Kidney (tissue), 22 donors: ENCODE measurements around the gene IL20. TPM values are rescaled to one million over a fixed set of nuclear protein-coding genes. Genes with fewer than 3 reads are reported as not detected.

Source experiments
- DNase-seq, 5 donors: peaks; one replicate each; pipeline ENCODE4 v3.0.0-alpha.2; 2013 to 2020
- FAIRE-seq: peaks from 2 replicates; lab custom pipeline; 2012; peaks lifted over from hg19 to GRCh38; lab: Jason Lieb, UNC
- H3K27ac ChIP-seq, 2 donors: one replicate each; pipeline ENCODE4 v1.7.0; 2013; ENCODE audit warnings: low read depth in 2 of 2, low read length in 2 of 2, inconsistent platforms in 1 of 2
- H3K27me3 ChIP-seq: one replicate; pipeline ENCODE4 v1.7.1; 2013; ENCODE audit warnings: low read length, inconsistent platforms; ENCODE audit not compliant: control insufficient read depth, insufficient read depth
- H3K36me3 ChIP-seq, 3 donors: one replicate each; pipeline versions ENCODE4 v1.7.0 to v1.7.1; 2013; ENCODE audit warnings: low read length in 3 of 3, control low read depth in 1 of 3, inconsistent platforms in 1 of 3; ENCODE audit not compliant: insufficient read depth in 3 of 3, control insufficient read depth in 2 of 3
- H3K4me1 ChIP-seq, 3 donors: one replicate each; pipeline versions ENCODE4 v1.7.0 to v1.7.1; 2013; ENCODE audit warnings: low read length in 3 of 3, inconsistent platforms in 1 of 3, low read depth in 1 of 3; ENCODE audit not compliant: control insufficient read depth in 2 of 3, insufficient read depth in 2 of 3
- H3K4me3 ChIP-seq, 3 donors: one replicate each; pipeline versions ENCODE4 v1.7.0 to v1.8.1; 2013; ENCODE audit warnings: low read length in 3 of 3, control low read depth in 1 of 3, inconsistent platforms in 1 of 3
- H3K9ac ChIP-seq, 3 donors: one replicate each; pipeline versions ENCODE4 v1.7.0 to v1.7.1; 2013; ENCODE audit warnings: low read length in 3 of 3, control low read depth in 1 of 3, inconsistent platforms in 1 of 3
- H3K9me3 ChIP-seq, 3 donors: one replicate each; pipeline versions ENCODE4 v1.7.0 to v1.7.1; 2013; ENCODE audit warnings: low read length in 3 of 3, control low read depth in 1 of 3, inconsistent platforms in 1 of 3; ENCODE audit not compliant: control insufficient read depth in 2 of 3, insufficient read depth in 1 of 3
- intact Hi-C: fragments of 100-400 bp; cut with DNase I; formaldehyde crosslinking; loops from one replicate; pipeline ENCODE4 v1.11.1; 2022
- long read RNA-seq, 10 donors: library from polyadenylated mRNA in 1 of 10; unstranded in 1 of 10; transcript quantifications; one replicate each; pipeline ENCODE4 v2.0.0 and lab custom pipeline, GENCODE V29; 2021 to 2026
- polyA plus RNA-seq: library from polyadenylated mRNA; stranded (reverse); fragments of 350-450 nt; fragmentation: Illumina TruSeq; extraction: RNeasy Lipid Tissue Mini Kit (QIAGEN cat#74804); gene quantifications from one replicate; pipeline ENCODE4 v1.2.3, GENCODE V29; 2014; ENCODE audit warnings: low read depth, low replicate concordance; ENCODE audit not compliant: insufficient read depth
- total RNA-seq: library from RNA; stranded (reverse); fragmentation: NEBNext Ultra II Directional; extraction: Animal tissue kit (Norgen Biotek cat#: 25700); gene quantifications from one replicate; pipeline ENCODE4 v1.2.1, GENCODE V29; 2021
- TF ChIP-seq, protein P1 (sequence below): IDR thresholded peaks from 3 replicates; pipeline ENCODE4 v1.5.1; 2012; ENCODE audit warnings: mild to moderate bottlenecking, moderate library complexity, borderline replicate concordance; ENCODE audit not compliant: insufficient read depth; ENCODE audit errors: extremely low read depth
- donor health status: control.
- donor health status: control.
- donor health status: control.
- donor health status: control.
- donor health status: control.
- donor health status: DM: yes; HTN: yes; CAD: no.
- donor health status: Normal renal cell carcinoma (clear cell type).

Gene IL20, protein sequence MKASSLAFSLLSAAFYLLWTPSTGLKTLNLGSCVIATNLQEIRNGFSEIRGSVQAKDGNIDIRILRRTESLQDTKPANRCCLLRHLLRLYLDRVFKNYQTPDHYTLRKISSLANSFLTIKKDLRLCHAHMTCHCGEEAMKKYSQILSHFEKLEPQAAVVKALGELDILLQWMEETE
- total RNA-seq (not detected), polyA plus RNA-seq (not detected)
- long read RNA-seq, donor 1 = 0 reads
- long read RNA-seq, donor 2 = 0 reads
- long read RNA-seq, donor 3 = 0 reads
- long read RNA-seq, donor 4 = 0 reads
- long read RNA-seq, donor 5 = 0 reads
- long read RNA-seq, donor 6 = 0 reads
- long read RNA-seq, donor 7 = 0 reads
- long read RNA-seq, donor 8 = 0 reads
- long read RNA-seq, donor 9 = 0 reads
- long read RNA-seq, donor 10 = 0 reads

DNA sequence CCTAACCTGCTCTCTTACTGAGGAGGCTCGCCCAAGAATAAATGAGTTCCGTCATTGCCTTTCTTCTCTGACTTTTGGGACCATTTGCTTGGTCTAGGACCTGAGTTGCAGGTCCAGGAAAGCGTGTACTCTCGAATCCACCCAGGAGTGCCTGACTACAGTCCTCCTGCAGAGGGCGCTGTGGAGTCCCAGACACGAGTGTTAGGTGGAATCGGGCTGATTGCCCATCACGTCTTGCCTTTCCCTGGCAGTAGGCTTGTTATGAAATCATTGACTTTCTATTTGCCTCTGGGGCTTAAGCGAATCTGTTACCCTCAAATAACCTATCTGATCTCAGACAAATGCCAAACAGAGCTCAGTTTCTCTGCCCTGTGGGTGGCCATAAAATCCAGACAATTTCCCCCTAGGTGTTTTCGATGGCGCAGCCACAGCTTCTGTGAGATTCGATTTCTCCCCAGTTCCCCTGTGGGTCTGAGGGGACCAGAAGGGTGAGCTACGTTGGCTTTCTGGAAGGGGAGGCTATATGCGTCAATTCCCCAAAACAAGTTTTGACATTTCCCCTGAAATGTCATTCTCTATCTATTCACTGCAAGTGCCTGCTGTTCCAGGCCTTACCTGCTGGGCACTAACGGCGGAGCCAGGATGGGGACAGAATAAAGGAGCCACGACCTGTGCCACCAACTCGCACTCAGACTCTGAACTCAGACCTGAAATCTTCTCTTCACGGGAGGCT, at the start of gene IL20:
IL20 (plus strand) TSS at position 685 of the 733 bp plus-strand sequence. CDS start 230 bp downstream, outside the sequence.
- no peaks in the 10 kb centered on the region for H3K4me1 ChIP-seq
- no peak within 1 kb of the TSS for H3K9ac ChIP-seq
- no peaks in the 10 kb centered on the region for H3K9me3 ChIP-seq
- FAIRE-seq (no peak), DNase-seq (peak; percentile 46 to 86 (median 62))
- intact Hi-C loops = no loop called here
- H3K36me3 ChIP-seq = no peaks in the 10 kb centered on the region
- no peak within 1 kb of the TSS for H3K4me3 ChIP-seq
- no peak within 1 kb of the TSS for H3K27ac ChIP-seq
- H3K27me3 ChIP-seq = no peaks in the 10 kb centered on the region
- TF ChIP-seq, protein P1, sequence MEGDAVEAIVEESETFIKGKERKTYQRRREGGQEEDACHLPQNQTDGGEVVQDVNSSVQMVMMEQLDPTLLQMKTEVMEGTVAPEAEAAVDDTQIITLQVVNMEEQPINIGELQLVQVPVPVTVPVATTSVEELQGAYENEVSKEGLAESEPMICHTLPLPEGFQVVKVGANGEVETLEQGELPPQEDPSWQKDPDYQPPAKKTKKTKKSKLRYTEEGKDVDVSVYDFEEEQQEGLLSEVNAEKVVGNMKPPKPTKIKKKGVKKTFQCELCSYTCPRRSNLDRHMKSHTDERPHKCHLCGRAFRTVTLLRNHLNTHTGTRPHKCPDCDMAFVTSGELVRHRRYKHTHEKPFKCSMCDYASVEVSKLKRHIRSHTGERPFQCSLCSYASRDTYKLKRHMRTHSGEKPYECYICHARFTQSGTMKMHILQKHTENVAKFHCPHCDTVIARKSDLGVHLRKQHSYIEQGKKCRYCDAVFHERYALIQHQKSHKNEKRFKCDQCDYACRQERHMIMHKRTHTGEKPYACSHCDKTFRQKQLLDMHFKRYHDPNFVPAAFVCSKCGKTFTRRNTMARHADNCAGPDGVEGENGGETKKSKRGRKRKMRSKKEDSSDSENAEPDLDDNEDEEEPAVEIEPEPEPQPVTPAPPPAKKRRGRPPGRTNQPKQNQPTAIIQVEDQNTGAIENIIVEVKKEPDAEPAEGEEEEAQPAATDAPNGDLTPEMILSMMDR = peak; percentile 80

DNA sequence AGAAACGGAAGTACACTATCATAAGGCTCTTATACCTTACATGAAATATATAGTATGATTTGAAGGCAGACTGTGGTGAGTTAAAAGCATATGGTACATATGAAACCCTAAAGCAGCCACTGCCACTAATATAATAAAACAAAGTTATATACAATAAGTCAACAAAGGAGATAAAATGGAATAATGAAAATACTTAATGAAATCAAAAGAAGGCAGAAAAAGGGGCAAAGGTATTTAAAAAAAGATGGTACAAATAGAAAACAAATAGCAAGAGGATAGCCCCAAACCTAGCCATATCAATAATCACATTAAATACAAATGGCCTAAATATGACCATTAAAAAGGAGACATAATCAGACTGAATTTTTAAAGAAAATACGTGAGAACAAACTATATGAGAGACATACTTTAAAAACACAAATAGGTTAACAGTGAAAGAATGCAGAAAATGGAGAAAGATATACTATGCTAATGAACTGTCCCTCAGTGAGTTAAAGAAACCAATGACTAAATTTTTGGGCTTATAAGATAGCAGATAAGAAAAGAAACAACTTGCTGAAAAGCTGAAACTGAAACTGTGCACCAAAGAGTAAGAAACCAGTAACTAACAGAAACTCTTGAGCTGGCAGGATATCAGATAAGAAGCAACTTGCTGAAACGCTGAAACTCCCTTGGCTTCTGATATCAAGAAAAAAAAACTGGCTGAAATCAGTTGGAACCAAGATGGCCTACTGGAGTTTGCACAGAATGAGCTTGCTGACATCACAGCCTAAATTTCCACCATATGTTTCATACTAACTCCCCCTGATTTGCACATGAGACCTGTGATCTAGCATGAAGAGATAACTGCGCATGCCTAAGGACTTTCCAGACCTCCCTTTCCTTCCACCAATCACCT, 48.8 kb upstream of the IL20 start:
- TF ChIP-seq, protein P1 = no peak
- Histone ChIP-seq H3K27me3 (no peaks in the 10 kb centered on the region), H3K4me3 (no peak overlapping the region), H3K36me3 (no peaks in the 10 kb centered on the region), H3K9ac (no peak overlapping the region), H3K27ac (no peak overlapping the region), H3K4me1 (peaks cover 0 to 2% (median 0%) of the 10 kb centered on the region in 3 donors), H3K9me3 (peaks cover 0 to 7% (median 0%) of the 10 kb centered on the region in 3 donors)
- DNase-seq (no peak), FAIRE-seq (peak; percentile 32)
- intact Hi-C loops = no loop called here

DNA sequence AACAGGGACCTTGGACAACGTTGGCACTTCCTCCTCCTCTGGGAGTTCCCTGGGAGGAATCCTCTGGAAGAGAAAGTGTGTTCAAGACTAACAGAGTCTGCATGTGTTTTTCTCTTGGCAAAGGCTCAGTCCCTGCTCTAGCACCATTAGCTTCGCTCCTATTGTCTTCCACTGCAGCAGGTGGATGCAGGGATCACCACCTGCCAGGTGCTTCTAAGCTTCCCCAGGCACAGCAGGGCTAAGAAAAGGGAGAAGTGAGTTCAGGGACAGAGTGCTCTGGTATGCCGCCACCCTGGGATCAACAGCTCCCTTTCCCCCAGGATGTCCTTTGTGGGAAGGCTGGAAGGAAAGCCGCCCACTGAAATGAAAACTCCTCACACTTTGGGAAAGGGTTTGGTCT, 43.9 kb upstream of the IL20 start:
- DNase-seq (no peak), FAIRE-seq (no peak)
- TF ChIP-seq, protein P1 = no peak
- Histone ChIP-seq H3K9me3 (no peaks in the 10 kb centered on the region), H3K27ac (no peak overlapping the region), H3K9ac (no peak overlapping the region), H3K27me3 (no peaks in the 10 kb centered on the region), H3K4me1 (no peaks in the 10 kb centered on the region), H3K36me3 (no peaks in the 10 kb centered on the region), H3K4me3 (no peak overlapping the region)
- intact Hi-C loops = no loop called here
